Measurements from ENCODE around the gene CCNQ. TPM values are rescaled to one million over a fixed set of nuclear protein-coding genes. Genes with fewer than 3 reads are reported as not detected.
A peak's percentile ranks its signal among the peaks of the same experiment; 100 is the strongest.

CCNQ gene
- total RNA-seq, 1 experiment from 2014 or later, result 20.3 TPM

- TF ChIP-seq CTCF (IDR thresholded peaks at IDR 0.05 in 2 of 3, conservative IDR thresholded peaks at IDR 0.05 in 1 of 3; ENCODE audit: borderline replicate concordance in 1 of 3, insufficient read depth in 1 of 3, low read depth in 2 of 3, low read length in 2 of 3), result no peak
- no peak for TF ChIP-seq CBX3 (IDR thresholded peaks at IDR 0.05; ENCODE audit: low read depth)
- TF ChIP-seq SRF (IDR thresholded peaks at IDR 0.05; ENCODE audit: low read depth), result no peak
These were observed 46.2 kb upstream of the CCNQ start (continued) for GRCh38 chrX:153645151-153645550.

- DNase-seq (ENCODE audit: low read depth, low spot score) (no peak), ATAC-seq (peak; percentile 28)
- TF ChIP-seq SRF (IDR thresholded peaks at IDR 0.05; ENCODE audit: low read depth) (no peak), SIN3A (IDR thresholded peaks at IDR 0.05; ENCODE audit: low read depth) (no peak), MAX (IDR thresholded peaks at IDR 0.05) (no peak), CEBPB (IDR thresholded peaks at IDR 0.05; ENCODE audit: low read depth) (no peak), CBX3 (IDR thresholded peaks at IDR 0.05; ENCODE audit: low read depth) (no peak), SP1 (IDR thresholded peaks at IDR 0.05; ENCODE audit: low read depth) (no peak), FOSL1 (IDR thresholded peaks at IDR 0.05; ENCODE audit: low read depth) (no peak), TCF7L2 (IDR thresholded peaks at IDR 0.05; ENCODE audit: borderline replicate concordance, extremely low read depth, insufficient read depth, insufficient read length) (no peak), RAD21 (IDR thresholded peaks at IDR 0.05; ENCODE audit: low read depth) (no peak), ZBTB33 (IDR thresholded peaks at IDR 0.05; ENCODE audit: extremely low read depth, insufficient replicate concordance, low read length) (no peak), CTCF (IDR thresholded peaks at IDR 0.05 in 2 of 3, conservative IDR thresholded peaks at IDR 0.05 in 1 of 3; ENCODE audit: borderline replicate concordance in 1 of 3, insufficient read depth in 1 of 3, low read depth in 2 of 3, low read length in 2 of 3) (no peak), POLR2A (IDR thresholded peaks at IDR 0.05; ENCODE audit: borderline replicate concordance, extremely low read depth, insufficient read depth, insufficient read length) (no peak), ZFX (IDR thresholded peaks at IDR 0.05) (no peak), ELF1 (IDR thresholded peaks at IDR 0.05; ENCODE audit: borderline replicate concordance, low read depth) (no peak)
- Histone ChIP-seq H3K79me2 (ENCODE audit: insufficient read depth, low read length) (no peaks in the 10 kb centered on the region), H2AFZ (ENCODE audit: low read depth, low read length, poor library complexity, severe bottlenecking) (no peak overlapping the region), H3K27me3 (ENCODE audit: insufficient read depth, low read length) (no peaks in the 10 kb centered on the region), H3K4me2 (ENCODE audit: low read length) (no peak overlapping the region), H3K9ac (ENCODE audit: low read length) (no peak overlapping the region), H3K9me3 (ENCODE audit: control insufficient read depth in 1 of 2, insufficient read depth in 1 of 2, low read depth in 1 of 2, low read length in 2 of 2) (no peaks in the 10 kb centered on the region), H3K36me3 (ENCODE audit: control insufficient read depth in 1 of 2, insufficient read depth in 2 of 2, low read length in 2 of 2) (no peaks in the 10 kb centered on the region), H3K9me2 (ENCODE audit: insufficient read depth) (no peaks in the 10 kb centered on the region), H3K4me3 (replicated peaks in 1 of 2; ENCODE audit: low read depth in 1 of 2, low read length in 2 of 2) (no peak overlapping the region), H3K4me1 (ENCODE audit: control insufficient read depth in 1 of 2, insufficient read depth in 2 of 2, low read length in 2 of 2) (peaks cover 3 to 21% of the 10 kb centered on the region in 2 experiments; a peak in 2 of 4 replicates), H3K27ac (ENCODE audit: low read depth, low read length) (no peak overlapping the region), H4K20me1 (ENCODE audit: insufficient read depth) (no peaks in the 10 kb centered on the region)
- ChIA-PET RAD21 (ENCODE audit: low non-redundant PET in 1 of 2, low total read pairs in 2 of 2, uncharacterized antibody in 2 of 2, unreplicated experiment in 2 of 2) (no interaction called here), POLR2A (no interaction called here), CTCF (no interaction called here)
- intact Hi-C loops (cut with micrococcal nuclease), result no loop called here
- BruUV-seq (replicated peaks), result no TSS peak
These were observed 45.6 kb upstream of the CCNQ start for GRCh38 chrX:153644356-153645125.
